ENCODE data around the gene GPR179. TPM values are rescaled to one million over a fixed set of nuclear protein-coding genes. Genes with fewer than 3 reads are reported as not detected.

Gene GPR179
- polyA plus RNA-seq, 1 donor (not counting 4 experiments of a cell fraction or from before 2014, with no cell fraction given): 0.01 TPM

DNA sequence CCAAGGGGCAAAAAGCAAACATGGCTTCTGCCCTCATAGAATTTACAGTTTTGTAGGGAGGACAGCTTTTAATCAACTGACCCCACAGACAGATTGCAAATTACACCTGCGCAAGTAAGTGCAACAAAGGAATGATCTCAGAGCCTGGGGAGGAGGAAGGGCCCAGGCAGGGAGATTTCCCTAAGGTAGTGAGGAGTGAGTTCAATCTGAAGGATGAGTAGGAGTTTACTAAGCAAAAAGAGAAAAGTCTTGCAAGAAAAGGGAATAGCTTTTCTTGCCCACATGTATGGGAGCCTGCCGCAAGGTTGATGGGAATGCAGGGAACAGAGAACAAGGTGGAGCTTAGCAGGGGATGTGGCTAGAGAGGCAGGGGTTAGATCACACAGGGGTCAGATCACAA lies 6.3 kb upstream of the GPR179 start:
- no peak overlapping the region for H3K4me2 ChIP-seq (ENCODE audit: control insufficient read depth, extremely low read depth, insufficient read depth, low read depth, low read length)
- FAIRE-seq: no peak
- dilution Hi-C loops (cut with MboI; ENCODE audit: extremely low pct_ligation_motif_present, low sequenced_read_pairs): no loop called here

DNA sequence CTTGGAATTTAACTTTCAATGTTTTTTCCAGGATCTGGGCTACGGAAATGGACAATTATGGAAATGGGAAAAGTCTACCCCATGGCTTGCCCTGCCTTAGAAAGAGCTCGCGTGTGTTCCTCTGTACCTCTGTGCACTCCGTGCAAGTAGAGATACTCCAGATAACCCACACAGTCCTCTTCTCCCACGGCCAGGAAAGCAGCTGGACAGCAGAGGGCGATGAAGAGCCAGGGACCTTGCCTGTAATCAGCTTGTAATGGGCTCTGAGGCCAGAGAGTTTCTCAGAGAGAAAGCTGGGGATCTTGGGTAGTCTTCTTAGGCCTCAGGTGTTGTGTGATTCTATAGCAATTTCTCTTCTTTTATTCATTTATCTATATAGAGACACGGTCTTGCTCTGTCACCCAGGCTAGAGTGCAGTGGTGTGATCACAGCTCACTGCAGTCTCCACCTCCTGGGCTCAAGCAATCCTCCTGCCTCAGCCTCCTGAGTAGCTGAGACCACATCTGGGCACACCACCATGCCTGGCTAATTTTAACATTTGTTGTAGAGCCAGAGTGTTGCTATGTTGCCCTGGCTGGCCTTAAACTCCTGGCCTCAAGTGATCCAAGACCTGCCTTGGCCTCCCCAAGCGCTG lies 5.5 kb upstream of the GPR179 start:
- no peaks in the 10 kb centered on the region for H3K36me3 ChIP-seq (ENCODE audit: control insufficient read depth in 2 of 2, extremely low read depth in 1 of 2, insufficient read depth in 2 of 2, low read length in 2 of 2)
- H3K27ac ChIP-seq (ENCODE audit: control insufficient read depth, insufficient read depth, low read length): no peak overlapping the region
- H3K9me1 ChIP-seq (ENCODE audit: control insufficient read depth, extremely low read depth, insufficient read depth, low read length): no peaks in the 10 kb centered on the region
- no peak overlapping the region for H3K4me2 ChIP-seq (ENCODE audit: control insufficient read depth, extremely low read depth, insufficient read depth, low read depth, low read length)
- H4K20me1 ChIP-seq (ENCODE audit: control insufficient read depth, extremely low read depth, insufficient read depth, low read length): no peaks in the 10 kb centered on the region
- H2AFZ ChIP-seq (ENCODE audit: control insufficient read depth, low read length): no peak overlapping the region
- H3K9me3 ChIP-seq (ENCODE audit: control insufficient read depth, low read depth, low read length): no peaks in the 10 kb centered on the region
- no peak for TF ChIP-seq EZH2 (IDR thresholded peaks at IDR 0.05; ENCODE audit: low read length)
- TF ChIP-seq, protein P1, sequence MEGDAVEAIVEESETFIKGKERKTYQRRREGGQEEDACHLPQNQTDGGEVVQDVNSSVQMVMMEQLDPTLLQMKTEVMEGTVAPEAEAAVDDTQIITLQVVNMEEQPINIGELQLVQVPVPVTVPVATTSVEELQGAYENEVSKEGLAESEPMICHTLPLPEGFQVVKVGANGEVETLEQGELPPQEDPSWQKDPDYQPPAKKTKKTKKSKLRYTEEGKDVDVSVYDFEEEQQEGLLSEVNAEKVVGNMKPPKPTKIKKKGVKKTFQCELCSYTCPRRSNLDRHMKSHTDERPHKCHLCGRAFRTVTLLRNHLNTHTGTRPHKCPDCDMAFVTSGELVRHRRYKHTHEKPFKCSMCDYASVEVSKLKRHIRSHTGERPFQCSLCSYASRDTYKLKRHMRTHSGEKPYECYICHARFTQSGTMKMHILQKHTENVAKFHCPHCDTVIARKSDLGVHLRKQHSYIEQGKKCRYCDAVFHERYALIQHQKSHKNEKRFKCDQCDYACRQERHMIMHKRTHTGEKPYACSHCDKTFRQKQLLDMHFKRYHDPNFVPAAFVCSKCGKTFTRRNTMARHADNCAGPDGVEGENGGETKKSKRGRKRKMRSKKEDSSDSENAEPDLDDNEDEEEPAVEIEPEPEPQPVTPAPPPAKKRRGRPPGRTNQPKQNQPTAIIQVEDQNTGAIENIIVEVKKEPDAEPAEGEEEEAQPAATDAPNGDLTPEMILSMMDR (optimal IDR thresholded peaks at IDR 0.05 in 1 of 3, IDR thresholded peaks at IDR 0.05 in 1 of 3, conservative IDR thresholded peaks at IDR 0.05 in 1 of 3; ENCODE audit: extremely low read depth in 1 of 3, insufficient read depth in 2 of 3, low read length in 3 of 3): peak; percentile 89 to 97 (median 92)
- DNase-seq (ENCODE audit: low read depth, low spot score): peak; percentile 28
- peaks cover 6% of the 10 kb centered on the region for H3K79me2 ChIP-seq (ENCODE audit: control insufficient read depth, insufficient read depth, low read length)
- H3K4me1 ChIP-seq (ENCODE audit: control insufficient read depth, extremely low read depth, insufficient read depth, low read length): peaks cover 11% of the 10 kb centered on the region
- dilution Hi-C loops (cut with MboI; ENCODE audit: extremely low pct_ligation_motif_present, low sequenced_read_pairs): no loop called here
- FAIRE-seq: no peak
- no peak overlapping the region for H3K4me3 ChIP-seq (ENCODE audit: control insufficient read depth in 2 of 3, extremely low read depth in 1 of 3, insufficient read depth in 2 of 3, low read depth in 1 of 3, low read length in 3 of 3)
- no peaks in the 10 kb centered on the region for H3K27me3 ChIP-seq (ENCODE audit: control insufficient read depth, extremely low read depth, insufficient read depth, low read length)
- H3K9ac ChIP-seq (ENCODE audit: control insufficient read depth, extremely low read depth, insufficient read depth, low read length): no peak overlapping the region

More for the DNA sequence above, 6.3 kb upstream of the GPR179 start:
- Histone ChIP-seq H4K20me1 (ENCODE audit: control insufficient read depth, extremely low read depth, insufficient read depth, low read length) (no peaks in the 10 kb centered on the region), H3K4me1 (ENCODE audit: control insufficient read depth, extremely low read depth, insufficient read depth, low read length) (peaks cover 11% of the 10 kb centered on the region), H3K4me3 (ENCODE audit: control insufficient read depth in 2 of 3, extremely low read depth in 1 of 3, insufficient read depth in 2 of 3, low read depth in 1 of 3, low read length in 3 of 3) (no peak overlapping the region), H2AFZ (ENCODE audit: control insufficient read depth, low read length) (no peak overlapping the region), H3K9me1 (ENCODE audit: control insufficient read depth, extremely low read depth, insufficient read depth, low read length) (no peaks in the 10 kb centered on the region), H3K9me3 (ENCODE audit: control insufficient read depth, low read depth, low read length) (no peaks in the 10 kb centered on the region), H3K27ac (ENCODE audit: control insufficient read depth, insufficient read depth, low read length) (no peak overlapping the region), H3K36me3 (ENCODE audit: control insufficient read depth in 2 of 2, extremely low read depth in 1 of 2, insufficient read depth in 2 of 2, low read length in 2 of 2) (no peaks in the 10 kb centered on the region), H3K9ac (ENCODE audit: control insufficient read depth, extremely low read depth, insufficient read depth, low read length) (no peak overlapping the region), H3K27me3 (ENCODE audit: control insufficient read depth, extremely low read depth, insufficient read depth, low read length) (no peaks in the 10 kb centered on the region), H3K79me2 (ENCODE audit: control insufficient read depth, insufficient read depth, low read length) (peaks cover 11% of the 10 kb centered on the region)
- no peak for DNase-seq (ENCODE audit: low read depth, low spot score)
- TF ChIP-seq, protein P1 (optimal IDR thresholded peaks at IDR 0.05 in 1 of 3, IDR thresholded peaks at IDR 0.05 in 1 of 3, conservative IDR thresholded peaks at IDR 0.05 in 1 of 3; ENCODE audit: extremely low read depth in 1 of 3, insufficient read depth in 2 of 3, low read length in 3 of 3): no peak
- TF ChIP-seq EZH2 (IDR thresholded peaks at IDR 0.05; ENCODE audit: low read length): no peak
